Skeletal muscle tissue (tissue), 5 donors: ENCODE data around the gene SPRR1B. TPM values are rescaled to one million over a fixed set of nuclear protein-coding genes. Genes with fewer than 3 reads are reported as not detected.

Experiments
- H3K27ac ChIP-seq: one replicate; pipeline ENCODE4 v1.7.0; 2013; ENCODE audit warnings: mild to moderate bottlenecking, low read depth, low read length, inconsistent platforms
- H3K27me3 ChIP-seq, 3 donors: one replicate each; pipeline ENCODE4 v1.7.0; 2013; ENCODE audit warnings: low read length in 3 of 3; ENCODE audit not compliant: control insufficient read depth in 3 of 3, insufficient read depth in 3 of 3
- H3K36me3 ChIP-seq, 3 donors: one replicate each; pipeline ENCODE4 v1.7.0; 2013; ENCODE audit warnings: low read length in 3 of 3; ENCODE audit not compliant: control insufficient read depth in 3 of 3, insufficient read depth in 3 of 3
- H3K4me1 ChIP-seq, 3 donors: one replicate each; pipeline ENCODE4 v1.7.0; 2013; ENCODE audit warnings: low read length in 3 of 3, mild to moderate bottlenecking in 3 of 3; ENCODE audit not compliant: control insufficient read depth in 3 of 3, insufficient read depth in 3 of 3
- H3K4me3 ChIP-seq, 3 donors: one replicate each; pipeline ENCODE4 v1.7.0; 2013; ENCODE audit warnings: low read length in 3 of 3
- H3K9ac ChIP-seq, 3 donors: one replicate each; pipeline ENCODE4 v1.7.0; 2013; ENCODE audit warnings: low read length in 3 of 3, mild to moderate bottlenecking in 3 of 3, moderate library complexity in 2 of 3, low read depth in 1 of 3
- H3K9me3 ChIP-seq, 3 donors: one replicate each; pipeline ENCODE4 v1.7.0; 2013; ENCODE audit warnings: low read length in 3 of 3; ENCODE audit not compliant: control insufficient read depth in 3 of 3
- small RNA-seq: library from RNA; depleted of rRNA; stranded (forward); fragments of <200 nt; gene quantifications from one replicate; pipeline ENCODE3, GENCODE V24; 2014
- total RNA-seq: library from RNA; depleted of rRNA; stranded (reverse); fragments of >200 nt; gene quantifications from one replicate; pipeline ENCODE4 v1.2.3, GENCODE V29; 2014
- donor health status: Osteomylitis.

The SPRR1B gene
- total RNA-seq, 1 donor from 2014 or later: not detected

DNA sequence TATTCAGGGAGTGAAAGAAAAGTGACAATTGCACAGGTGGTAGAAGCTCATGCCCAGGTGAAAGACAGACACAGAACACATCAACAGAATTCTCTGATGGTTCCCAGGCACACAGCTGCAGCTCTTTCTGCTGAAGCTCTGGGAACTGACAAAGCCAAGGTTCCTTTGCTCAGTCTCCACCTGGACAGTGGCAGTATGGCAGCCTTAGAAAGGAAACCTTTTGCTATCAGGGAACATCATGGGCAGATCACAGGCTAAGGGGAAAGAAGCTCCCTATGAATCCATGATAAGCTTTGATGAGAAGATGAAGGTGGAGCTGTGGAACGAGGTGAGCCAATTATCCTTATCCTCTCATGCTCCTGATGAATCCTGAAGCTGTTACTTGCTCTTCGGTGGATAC is 39.2 kb downstream of the SPRR1B start:
- Histone ChIP-seq H3K27ac (no peak overlapping the region), H3K27me3 (no peaks in the 10 kb centered on the region), H3K9me3 (no peaks in the 10 kb centered on the region), H3K9ac (no peak overlapping the region), H3K36me3 (no peaks in the 10 kb centered on the region), H3K4me1 (no peaks in the 10 kb centered on the region), H3K4me3 (no peak overlapping the region)

DNA sequence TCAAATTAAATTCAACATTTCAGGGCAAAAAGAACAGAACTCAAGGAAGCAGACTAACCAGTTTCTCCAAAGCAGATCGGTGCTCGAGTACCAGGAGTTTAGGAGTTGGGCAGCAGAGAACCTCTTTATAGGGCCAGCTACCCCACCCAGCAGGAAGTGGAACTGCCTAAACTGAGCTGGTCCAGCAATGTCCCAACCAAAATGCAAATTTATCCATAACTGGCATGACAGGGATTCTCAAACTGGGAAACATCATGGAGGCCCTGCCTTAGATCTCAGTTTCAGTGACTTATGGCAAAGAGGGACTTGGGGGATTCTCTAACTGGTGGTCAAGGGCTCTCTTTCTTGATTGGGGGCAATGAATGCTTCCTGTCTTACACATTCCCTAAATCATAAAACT is 40.5 kb downstream of the SPRR1B start, which contains the start of gene SPRR2B:
SPRR2B (minus strand) TSS at position 101 of the 400 bp plus-strand sequence. CDS start 772 bp downstream, outside the sequence.
- Histone ChIP-seq H3K4me1 (no peaks in the 10 kb centered on the region), H3K27ac (no peak within 1 kb of the TSS), H3K36me3 (no peaks in the 10 kb centered on the region), H3K4me3 (no peak within 1 kb of the TSS), H3K27me3 (no peaks in the 10 kb centered on the region), H3K9ac (no peak within 1 kb of the TSS), H3K9me3 (no peaks in the 10 kb centered on the region)

DNA sequence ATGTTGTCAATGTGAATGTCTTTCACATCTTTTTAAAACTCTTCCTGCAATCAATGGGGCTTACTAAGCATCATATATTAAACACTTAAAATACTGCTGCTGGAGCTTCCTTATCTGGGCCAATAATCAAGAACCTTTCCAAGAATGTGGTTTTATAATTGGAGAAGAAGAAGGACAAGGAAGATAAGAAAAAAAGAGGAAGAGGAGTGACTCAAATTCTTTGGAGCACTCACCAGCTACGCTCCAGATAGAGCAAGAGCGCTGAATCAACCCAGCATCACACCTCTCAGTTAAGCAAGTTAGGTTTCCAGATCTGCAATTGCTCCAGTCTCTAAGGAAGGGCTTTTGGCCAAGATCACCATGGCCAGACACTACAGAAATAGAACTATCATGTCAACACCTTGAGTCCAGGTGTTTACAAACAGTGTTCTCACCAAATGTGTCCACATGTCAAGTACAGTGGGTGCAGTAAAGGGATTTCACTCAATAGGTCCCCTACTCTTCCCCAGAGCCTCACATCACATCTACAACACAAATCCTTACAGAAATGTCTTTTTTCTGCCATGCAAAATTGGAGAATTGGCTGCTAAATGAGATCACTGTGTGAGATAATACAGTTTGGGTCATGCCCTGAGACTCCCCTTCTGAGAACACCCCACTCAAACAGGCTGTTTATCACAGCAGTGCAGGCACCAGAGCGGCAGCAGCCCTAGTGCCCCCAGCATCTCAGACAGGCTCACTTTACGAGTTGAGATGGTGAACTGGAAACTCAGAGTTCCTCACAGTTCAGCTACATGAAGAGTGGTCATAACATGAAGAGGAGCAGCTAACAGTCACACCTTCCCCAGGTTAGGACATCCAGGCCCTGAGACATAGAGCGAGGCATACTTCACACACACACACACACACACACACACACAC is 42.1 kb downstream of the SPRR1B start:
- Histone ChIP-seq H3K4me3 (no peak overlapping the region), H3K36me3 (no peaks in the 10 kb centered on the region), H3K9ac (no peak overlapping the region), H3K9me3 (no peaks in the 10 kb centered on the region), H3K4me1 (no peaks in the 10 kb centered on the region), H3K27me3 (no peaks in the 10 kb centered on the region), H3K27ac (no peak overlapping the region)

DNA sequence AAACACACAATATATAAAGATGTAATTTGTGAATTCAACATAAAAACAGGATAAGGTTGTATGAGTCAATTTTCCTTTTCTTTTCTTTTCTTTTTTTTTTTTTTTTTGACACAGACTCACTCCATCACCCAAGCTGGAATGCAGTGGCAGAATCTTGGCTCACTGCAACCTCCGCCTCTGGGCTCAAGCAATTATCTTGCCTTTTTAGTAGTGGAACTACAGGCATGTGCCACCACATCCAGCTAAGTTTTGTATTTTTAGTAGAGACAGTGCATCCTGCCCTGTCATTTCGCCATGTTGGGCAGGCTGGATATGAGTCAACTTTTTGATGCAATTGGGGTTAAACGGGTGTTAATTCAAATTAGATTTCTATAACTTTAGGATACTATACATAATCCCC is 50.7 kb downstream of the SPRR1B start:
- Histone ChIP-seq H3K9ac (no peak overlapping the region), H3K27me3 (no peaks in the 10 kb centered on the region), H3K36me3 (no peaks in the 10 kb centered on the region), H3K4me1 (no peaks in the 10 kb centered on the region), H3K9me3 (peaks cover 0 to 3% (median 0%) of the 10 kb centered on the region in 3 donors), H3K4me3 (no peak overlapping the region), H3K27ac (no peak overlapping the region)

Small RNAs within 50 kb of the gene (small RNA-seq; reads per million reads assigned to genes)
- gene AL356867.1 (not detected), gene RF00322 (not detected), gene SPRR1A (not detected)

Other genes with a start within 250 kb of the SPRR1B start
- not detected for gene LCE1E, start 244.9 kb upstream of the SPRR1B start, total RNA-seq
- gene LCE1D, start 234.5 kb upstream of the SPRR1B start, total RNA-seq: not detected
- gene LCE1C, start 224.6 kb upstream of the SPRR1B start, total RNA-seq: not detected
- not detected for gene LCE1B, start 219.2 kb upstream of the SPRR1B start, total RNA-seq
- not detected for gene LCE1A, start 203.7 kb upstream of the SPRR1B start, total RNA-seq
- gene LCE6A, start 188.3 kb upstream of the SPRR1B start, total RNA-seq: not detected
- gene LCE7A, start 171.2 kb upstream of the SPRR1B start, total RNA-seq: not detected
- gene SMCP, start 152.9 kb upstream of the SPRR1B start, total RNA-seq: not detected
- gene IVL, start 122.7 kb upstream of the SPRR1B start, total RNA-seq: not detected
- gene SPRR5, start 84.0 kb upstream of the SPRR1B start, total RNA-seq: not detected
- not detected for gene SPRR4, start 60.6 kb upstream of the SPRR1B start, total RNA-seq
- not detected for gene SPRR1A, start 47.1 kb upstream of the SPRR1B start, total RNA-seq
- not detected for gene SPRR3, start 29.5 kb upstream of the SPRR1B start, total RNA-seq
- not detected for gene SPRR2D, start 9.9 kb downstream of the SPRR1B start, total RNA-seq
- not detected for gene SPRR2A, start 26.3 kb downstream of the SPRR1B start, total RNA-seq
- not detected for gene SPRR2B, start 40.4 kb downstream of the SPRR1B start, total RNA-seq
- gene SPRR2E, start 63.3 kb downstream of the SPRR1B start, total RNA-seq: not detected
- gene SPRR2F, start 82.3 kb downstream of the SPRR1B start, total RNA-seq: not detected
- gene SPRR2G, start 119.7 kb downstream of the SPRR1B start, total RNA-seq: not detected
- not detected for gene LELP1, start 172.2 kb downstream of the SPRR1B start, total RNA-seq
- gene PRR9, start 186.4 kb downstream of the SPRR1B start, total RNA-seq: not detected
- not detected for gene LORICRIN, start 228.5 kb downstream of the SPRR1B start, total RNA-seq